BJ (cell line): Measurements from ENCODE around the gene MLLT10. TPM values are rescaled to one million over a fixed set of nuclear protein-coding genes. Genes with fewer than 3 reads are reported as not detected.
A peak's percentile ranks its signal among the peaks of the same experiment; 100 is the strongest.

ENCODE experiments used
- CTCF ChIA-PET: fragments of 350-600 bp; formaldehyde crosslinking; extraction: SDS; loops from one replicate; lab custom pipeline; 2021; ENCODE audit warnings: antibody characterized with exemption, inconsistent platforms; lab: Yijun Ruan, JAX
- POLR2A ChIA-PET: fragments of 300-600 bp; sonication (Branson Sonifier 250); formaldehyde crosslinking; extraction: SDS; loops from one replicate; lab custom pipeline; 2021; ENCODE audit warnings: antibody characterized with exemption; lab: Charles Lee
- DNase-seq: peaks from one replicate; pipeline ENCODE4 v3.0.0-alpha.2; 2011; ENCODE audit warnings: low read depth
- H3K27me3 ChIP-seq: 2 replicates; pipeline ENCODE4 v1.6.0; 2011; ENCODE audit warnings: low read length; ENCODE audit not compliant: control insufficient read depth, insufficient read depth
- H3K36me3 ChIP-seq: 2 replicates; pipeline ENCODE4 v1.5.1; 2011; ENCODE audit warnings: low read length; ENCODE audit not compliant: control insufficient read depth, insufficient read depth
- H3K4me3 ChIP-seq: 2 replicates; pipeline ENCODE4 v1.5.1; 2011; ENCODE audit warnings: low read depth, mild to moderate bottlenecking, control low read depth, low read length
- polyA plus RNA-seq: library from polyadenylated mRNA; depleted of rRNA; stranded (reverse); fragments of >200 nt; gene quantifications from 2 replicates; pipeline ENCODE4 v1.2.3, GENCODE V29; 2011
- TF ChIP-seq, protein P1 (sequence below): IDR thresholded peaks from 2 replicates; pipeline ENCODE4 v1.5.1; 2011; ENCODE audit warnings: low read depth, mild to moderate bottlenecking, control low read depth, inconsistent platforms, low read length, moderate library complexity; ENCODE audit not compliant: insufficient read depth

Gene MLLT10
- polyA plus RNA-seq, 1 experiment, result 30.2 TPM

DNA sequence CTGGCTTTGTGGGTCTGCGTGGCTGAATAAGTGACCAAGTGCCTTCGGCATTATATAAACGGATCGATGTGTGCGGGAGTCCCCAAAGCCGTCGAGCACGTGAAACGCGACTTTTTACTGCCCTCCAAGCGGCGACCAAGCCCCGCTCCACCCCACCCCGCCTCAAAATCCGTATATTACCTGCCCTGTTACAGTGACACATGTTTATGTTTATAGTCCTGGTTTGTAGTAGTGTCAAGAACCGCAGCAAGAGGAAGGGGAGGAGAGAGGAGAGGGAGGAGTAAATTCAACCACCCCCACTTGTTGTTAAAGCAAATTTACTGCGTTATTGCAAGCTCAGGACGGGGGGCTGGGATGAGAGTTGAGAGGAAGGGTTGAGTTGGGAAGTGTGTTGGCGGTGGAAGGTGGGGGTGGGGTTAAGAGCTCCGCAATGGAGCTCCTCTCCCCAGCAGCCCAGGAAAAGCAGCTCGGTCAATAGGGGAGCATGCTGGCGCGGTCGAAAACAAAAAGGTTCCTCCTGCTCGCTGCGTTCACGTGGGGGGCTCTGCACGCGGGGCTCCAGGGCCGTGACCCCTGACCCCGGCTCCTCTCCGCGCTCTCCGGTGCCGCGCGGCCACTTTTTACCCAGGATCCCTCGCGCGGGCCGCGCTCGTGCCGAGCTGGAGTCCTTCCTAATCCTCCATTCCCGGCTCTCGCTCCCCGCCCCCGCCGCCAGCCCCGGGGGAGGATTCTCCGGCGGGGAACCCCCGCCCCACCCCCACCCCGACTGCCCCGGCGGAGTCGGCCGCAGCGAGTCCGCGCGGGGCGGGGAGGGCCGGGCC is 8.5 kb upstream of the MLLT10 start, which contains the start of gene SKIDA1:
SKIDA1 (minus strand) TSS at position 316 of the 821 bp plus-strand sequence. CDS start 7,860 bp downstream, outside the sequence.
- Histone ChIP-seq H3K4me3 (peak within 1 kb of the TSS; percentile 59), H3K36me3 (no peaks in the 10 kb centered on the region), H3K27me3 (no peaks in the 10 kb centered on the region)
- DNase-seq, result peak; percentile 50
- POLR2A ChIA-PET, result no interaction called here
- CTCF ChIA-PET, result interaction anchor here (0.7 to 1.7 kb wide), 3 partner anchors 29 to 791 kb away, joined by 3 to 6 read pairs (median 3); partner anchors contain the start of gene COMMD3
- TF ChIP-seq, protein P1, sequence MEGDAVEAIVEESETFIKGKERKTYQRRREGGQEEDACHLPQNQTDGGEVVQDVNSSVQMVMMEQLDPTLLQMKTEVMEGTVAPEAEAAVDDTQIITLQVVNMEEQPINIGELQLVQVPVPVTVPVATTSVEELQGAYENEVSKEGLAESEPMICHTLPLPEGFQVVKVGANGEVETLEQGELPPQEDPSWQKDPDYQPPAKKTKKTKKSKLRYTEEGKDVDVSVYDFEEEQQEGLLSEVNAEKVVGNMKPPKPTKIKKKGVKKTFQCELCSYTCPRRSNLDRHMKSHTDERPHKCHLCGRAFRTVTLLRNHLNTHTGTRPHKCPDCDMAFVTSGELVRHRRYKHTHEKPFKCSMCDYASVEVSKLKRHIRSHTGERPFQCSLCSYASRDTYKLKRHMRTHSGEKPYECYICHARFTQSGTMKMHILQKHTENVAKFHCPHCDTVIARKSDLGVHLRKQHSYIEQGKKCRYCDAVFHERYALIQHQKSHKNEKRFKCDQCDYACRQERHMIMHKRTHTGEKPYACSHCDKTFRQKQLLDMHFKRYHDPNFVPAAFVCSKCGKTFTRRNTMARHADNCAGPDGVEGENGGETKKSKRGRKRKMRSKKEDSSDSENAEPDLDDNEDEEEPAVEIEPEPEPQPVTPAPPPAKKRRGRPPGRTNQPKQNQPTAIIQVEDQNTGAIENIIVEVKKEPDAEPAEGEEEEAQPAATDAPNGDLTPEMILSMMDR, result no peak

DNA sequence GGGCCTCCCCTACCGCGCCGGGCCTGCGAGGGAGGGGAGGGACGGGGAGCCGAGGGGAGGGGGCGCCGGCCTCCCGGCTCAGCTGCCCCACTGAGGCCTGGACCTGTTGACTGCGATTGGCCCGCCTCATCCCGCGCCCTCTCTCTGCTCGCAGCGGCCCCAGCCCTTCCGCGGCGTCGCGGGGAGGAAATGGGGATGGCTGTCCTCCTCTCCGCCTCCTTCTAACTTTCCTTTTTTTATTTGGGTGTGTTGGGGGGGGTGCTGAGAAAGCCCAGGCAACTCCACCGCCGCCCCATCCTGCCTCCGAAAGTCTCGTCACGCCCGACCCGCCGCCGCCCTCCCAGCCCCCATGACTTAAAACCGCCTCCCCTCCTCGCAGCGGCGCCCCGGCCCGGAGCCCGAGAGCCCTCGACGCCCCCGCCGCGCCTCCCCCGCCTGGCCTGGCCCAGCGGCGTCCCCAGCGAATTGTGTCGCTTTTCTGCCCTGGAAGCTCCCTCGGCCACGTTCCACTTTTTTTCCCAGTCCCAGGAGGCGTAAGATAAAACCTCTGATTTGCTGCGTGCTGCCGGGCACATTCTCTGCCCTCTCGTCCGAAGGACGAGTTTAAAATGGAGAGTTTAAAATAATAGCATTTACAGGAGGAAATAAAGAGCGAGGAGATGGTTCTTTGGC is 7.7 kb upstream of the MLLT10 start:
- TF ChIP-seq, protein P1, result no peak
- no peaks in the 10 kb centered on the region for H3K27me3 ChIP-seq
- H3K36me3 ChIP-seq, result no peaks in the 10 kb centered on the region
- POLR2A ChIA-PET, result interaction anchor here (0.6 to 0.7 kb wide), 2 partner anchors 49 to 198 kb away, joined by 3 to 5 read pairs; no protein-coding TSS in a partner anchor
- H3K4me3 ChIP-seq, result peak overlapping the region; percentile 59
- CTCF ChIA-PET, result interaction anchor here (0.7 to 1.7 kb wide), 4 partner anchors 30 to 247 kb away, joined by 3 to 9 read pairs (median 5); no protein-coding TSS in a partner anchor
- no peak for DNase-seq

DNA sequence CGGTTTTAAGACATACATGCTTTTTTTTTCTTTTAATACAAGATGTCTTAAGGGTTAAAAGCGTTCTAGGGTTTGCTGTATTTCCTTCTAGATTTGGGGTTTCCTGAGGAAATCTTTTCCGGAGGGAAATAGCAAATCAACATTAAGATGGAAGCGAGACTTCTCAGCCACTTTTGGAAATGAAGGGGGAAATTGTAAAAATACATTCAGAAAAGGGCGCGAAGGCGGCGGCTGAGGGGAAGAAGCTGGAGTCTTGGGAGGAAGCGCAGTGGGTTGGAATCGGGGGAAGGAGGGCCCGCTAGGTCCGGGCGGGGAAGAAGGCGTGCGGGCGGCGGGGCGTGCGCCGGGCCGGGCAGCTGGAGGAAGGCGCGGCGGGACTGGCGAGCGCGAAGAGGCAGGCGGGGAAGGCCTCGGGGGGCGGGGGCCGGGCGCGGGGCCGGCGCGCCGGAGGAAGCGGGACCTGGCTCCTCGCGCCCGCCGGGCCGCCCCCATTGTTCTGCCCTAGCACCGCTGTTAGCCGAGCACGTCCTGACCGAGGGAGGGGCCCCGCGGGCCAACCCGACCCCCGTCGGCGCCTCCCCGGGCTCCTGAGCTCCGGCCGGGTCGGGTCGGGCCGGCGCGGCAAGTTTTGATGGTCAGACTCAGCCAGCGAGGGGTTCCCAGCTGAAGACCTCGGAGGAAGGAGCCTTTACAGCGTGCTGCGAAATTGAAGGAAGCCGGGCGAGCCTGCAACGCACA is 7.0 kb upstream of the MLLT10 start:
- no peak for DNase-seq
- TF ChIP-seq, protein P1, result no peak
- POLR2A ChIA-PET, result interaction anchor here (0.6 to 0.7 kb wide), 3 partner anchors 10 to 198 kb away, joined by 3 to 5 read pairs (median 3); no protein-coding TSS in a partner anchor
- Histone ChIP-seq H3K4me3 (peak overlapping the region; percentile 59), H3K27me3 (no peaks in the 10 kb centered on the region), H3K36me3 (no peaks in the 10 kb centered on the region)
- CTCF ChIA-PET, result interaction anchor here (0.7 to 1.6 kb wide), 5 partner anchors 9 to 213 kb away, joined by 3 to 9 read pairs (median 4); no protein-coding TSS in a partner anchor

DNA sequence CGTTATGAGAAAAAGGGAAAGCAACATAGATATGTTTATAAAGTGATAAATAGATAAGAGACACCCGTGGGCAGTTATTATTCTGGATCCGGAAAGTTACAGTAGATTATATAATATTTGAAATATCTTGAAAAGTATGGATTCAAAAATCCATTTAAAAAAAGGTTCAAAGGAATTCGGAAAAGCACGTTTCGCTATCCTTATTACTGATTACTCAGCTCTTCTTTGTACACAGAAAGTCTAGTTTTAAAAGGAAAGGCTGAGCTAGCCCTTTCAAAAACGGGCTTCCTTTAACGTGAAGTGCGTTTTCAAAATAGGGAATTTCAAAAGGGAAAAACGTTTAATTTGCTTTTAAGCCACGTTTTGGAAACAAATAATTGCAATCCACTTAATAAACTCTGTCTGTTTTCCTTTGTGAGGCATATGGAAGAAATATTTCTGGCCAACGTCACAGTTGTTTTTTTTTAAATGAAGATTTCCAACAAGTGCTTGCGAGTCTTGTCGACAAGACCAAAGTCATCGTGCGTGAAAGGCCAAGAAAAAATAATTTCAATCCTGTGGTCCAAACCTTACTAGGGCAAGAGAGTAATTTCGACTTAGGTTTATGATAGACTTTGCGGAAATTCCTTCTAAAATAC is 6.3 kb upstream of the MLLT10 start:
- DNase-seq, result no peak
- H3K36me3 ChIP-seq, result no peaks in the 10 kb centered on the region

More for the DNA sequence above, 6.3 kb upstream of the MLLT10 start:
- no peaks in the 10 kb centered on the region for H3K27me3 ChIP-seq
- TF ChIP-seq, protein P1, result no peak
- ChIA-PET CTCF (interaction anchor here (0.7 to 1.6 kb wide), 4 partner anchors 9 to 212 kb away, joined by 3 to 9 read pairs (median 4); no protein-coding TSS in a partner anchor), POLR2A (interaction anchor here (0.7 kb wide), 1 partner anchor 10 kb away, joined by 3 read pairs; no protein-coding TSS in a partner anchor)
- H3K4me3 ChIP-seq, result peak overlapping the region; percentile 59
